ENCODE measurements around the gene ANTXR1. TPM values are rescaled to one million over a fixed set of nuclear protein-coding genes. Genes with fewer than 3 reads are reported as not detected.

Gene ANTXR1
- 100 to 1,000 TPM in 3 of 4 donors, 10 to 100 TPM in 1; 70.5 to 278 (median 108) TPM for polyA plus RNA-seq (ENCODE audit: insufficient read length in 4 of 4)

GRCh38 chr2:69013142-69013839, at the start of gene ANTXR1:
TSS of gene ANTXR1 (plus strand) at chr2:69013179. CDS start at chr2:69013500, 321 bp downstream.
- DNase-seq (ENCODE audit: low read depth in 4 of 4, low spot score in 3 of 4), result peak in 3 of 4 donors; percentile 66 to 73 (median 70)

GRCh38 chr2:68964282-68964681, 48.7 kb upstream of the ANTXR1 start:
- no peak for DNase-seq (ENCODE audit: low read depth in 4 of 4, low spot score in 3 of 4)

GRCh38 chr2:68968221-68968620, 44.8 kb upstream of the ANTXR1 start:
- no peak for DNase-seq (ENCODE audit: low read depth in 4 of 4, low spot score in 3 of 4)

GRCh38 chr2:68969736-68970490, 43.1 kb upstream of the ANTXR1 start:
- DNase-seq (ENCODE audit: low read depth in 4 of 4, low spot score in 3 of 4), result no peak

- DNase-seq (ENCODE audit: low read depth in 4 of 4, low spot score in 3 of 4), result no peak
Observed at GRCh38 chr2:68970566-68971265, 42.3 kb upstream of the ANTXR1 start.

GRCh38 chr2:68971591-68972231, 41.3 kb upstream of the ANTXR1 start:
- DNase-seq (ENCODE audit: low read depth in 4 of 4, low spot score in 3 of 4), result no peak

GRCh38 chr2:68974251-68974650, 38.7 kb upstream of the ANTXR1 start, which contains the start of gene GKN1:
TSS of gene GKN1 (plus strand) at chr2:68974636. CDS start at chr2:68974678, 42 bp downstream.
- no peak for DNase-seq (ENCODE audit: low read depth in 4 of 4, low spot score in 3 of 4)

GRCh38 chr2:68974946-68975665, 37.9 kb upstream of the ANTXR1 start:
- no peak for DNase-seq (ENCODE audit: low read depth in 4 of 4, low spot score in 3 of 4)

GRCh38 chr2:68975844-68976243, 37.1 kb upstream of the ANTXR1 start:
- no peak for DNase-seq (ENCODE audit: low read depth in 4 of 4, low spot score in 3 of 4)

- DNase-seq (ENCODE audit: low read depth in 4 of 4, low spot score in 3 of 4), result no peak
Observed at GRCh38 chr2:68977453-68977852, 35.5 kb upstream of the ANTXR1 start.

- DNase-seq (ENCODE audit: low read depth in 4 of 4, low spot score in 3 of 4), result no peak
Observed at GRCh38 chr2:68978098-68978497, 34.9 kb upstream of the ANTXR1 start.

- DNase-seq (ENCODE audit: low read depth in 4 of 4, low spot score in 3 of 4), result no peak
Observed at GRCh38 chr2:68980956-68981355, 32.0 kb upstream of the ANTXR1 start.

GRCh38 chr2:68987021-68987503, 25.9 kb upstream of the ANTXR1 start:
- DNase-seq (ENCODE audit: low read depth in 4 of 4, low spot score in 3 of 4), result no peak

- DNase-seq (ENCODE audit: low read depth in 4 of 4, low spot score in 3 of 4), result no peak
Observed at GRCh38 chr2:68989035-68989434, 23.9 kb upstream of the ANTXR1 start.

GRCh38 chr2:68992341-68992740, 20.6 kb upstream of the ANTXR1 start:
- no peak for DNase-seq (ENCODE audit: low read depth in 4 of 4, low spot score in 3 of 4)

GRCh38 chr2:68992933-68993332, 20.0 kb upstream of the ANTXR1 start:
- no peak for DNase-seq (ENCODE audit: low read depth in 4 of 4, low spot score in 3 of 4)

- DNase-seq (ENCODE audit: low read depth in 4 of 4, low spot score in 3 of 4), result no peak
Observed at GRCh38 chr2:68993660-68994059, 19.3 kb upstream of the ANTXR1 start.

GRCh38 chr2:68994864-68995263, 18.1 kb upstream of the ANTXR1 start:
- DNase-seq (ENCODE audit: low read depth in 4 of 4, low spot score in 3 of 4), result no peak

- no peak for DNase-seq (ENCODE audit: low read depth in 4 of 4, low spot score in 3 of 4)
Observed at GRCh38 chr2:68995916-68996315, 17.1 kb upstream of the ANTXR1 start.

- no peak for DNase-seq (ENCODE audit: low read depth in 4 of 4, low spot score in 3 of 4)
Observed at GRCh38 chr2:68997401-68997800, 15.6 kb upstream of the ANTXR1 start.
